Activated CD8-positive, alpha-beta memory T cell treated with anti-CD3 and anti-CD28 coated beads for 1 hour (primary cell): ENCODE results near the gene ERGIC3.

Experiments used
- DNase-seq, 2 donors: peaks; one replicate each; pipeline ENCODE4 v3.0.0-alpha.2; 2020; ENCODE audit warnings: low read depth in 1 of 2; ENCODE audit errors: extremely low read depth in 1 of 2

The ERGIC3 gene

GRCh38 chr20:35541783-35542662, at the start of gene ERGIC3:
TSS of gene ERGIC3 (plus strand) at chr20:35542078. CDS start at chr20:35542098, 20 bp downstream.
- DNase-seq = peak; percentile 92 to 94

GRCh38 chr20:35492352-35492751, 49.5 kb upstream of the ERGIC3 start:
- no peak for DNase-seq

GRCh38 chr20:35496481-35496880, 45.4 kb upstream of the ERGIC3 start:
- DNase-seq = no peak

- no peak for DNase-seq
These were observed 44.6 kb upstream of the ERGIC3 start for GRCh38 chr20:35497320-35497719.

GRCh38 chr20:35497780-35498189, 44.1 kb upstream of the ERGIC3 start:
- DNase-seq = no peak

GRCh38 chr20:35499271-35499670, 42.6 kb upstream of the ERGIC3 start:
- no peak for DNase-seq

GRCh38 chr20:35502352-35502751, 39.5 kb upstream of the ERGIC3 start:
- no peak for DNase-seq

GRCh38 chr20:35503281-35503680, 38.6 kb upstream of the ERGIC3 start:
- DNase-seq = no peak

- no peak for DNase-seq
These were observed 37.9 kb upstream of the ERGIC3 start for GRCh38 chr20:35503841-35504561.

- no peak for DNase-seq
These were observed 37.1 kb upstream of the ERGIC3 start for GRCh38 chr20:35504751-35505150.

GRCh38 chr20:35506179-35506578, 35.7 kb upstream of the ERGIC3 start:
- no peak for DNase-seq

- DNase-seq = no peak
These were observed 34.8 kb upstream of the ERGIC3 start for GRCh38 chr20:35506872-35507638.

- DNase-seq = no peak
These were observed 33.2 kb upstream of the ERGIC3 start for GRCh38 chr20:35508493-35509218.

GRCh38 chr20:35510951-35511735, 30.7 kb upstream of the ERGIC3 start:
- DNase-seq = no peak

- DNase-seq = no peak
These were observed 30.0 kb upstream of the ERGIC3 start for GRCh38 chr20:35511814-35512420.

GRCh38 chr20:35514371-35514932, 27.4 kb upstream of the ERGIC3 start:
- DNase-seq = no peak

- DNase-seq = no peak
These were observed 26.5 kb upstream of the ERGIC3 start for GRCh38 chr20:35515341-35515740.

GRCh38 chr20:35515949-35516645, 25.8 kb upstream of the ERGIC3 start:
- no peak for DNase-seq
